GM13976 (cell line): ENCODE results near the gene TBC1D22A.

Source experiments
- DNase-seq: peaks from one replicate; pipeline ENCODE4 v3.0.0; 2012; ENCODE audit warnings: low spot score
- in situ Hi-C: fragments of 300-500 bp; cut with MboI; formaldehyde crosslinking; loops from one replicate; pipeline ENCODE4 v1.12.0; 2022; ENCODE audit warnings: low sequenced_read_pairs, mixed read lengths, inconsistent platforms; ENCODE audit not compliant: unreplicated experiment
- TF ChIP-seq, protein P1 (sequence below): IDR thresholded peaks from 2 replicates; pipeline ENCODE4 v1.5.1; 2012; ENCODE audit warnings: borderline replicate concordance, mild to moderate bottlenecking; ENCODE audit not compliant: insufficient read depth; ENCODE audit errors: extremely low read depth, missing control alignments, control extremely low read depth

The TBC1D22A gene

DNA sequence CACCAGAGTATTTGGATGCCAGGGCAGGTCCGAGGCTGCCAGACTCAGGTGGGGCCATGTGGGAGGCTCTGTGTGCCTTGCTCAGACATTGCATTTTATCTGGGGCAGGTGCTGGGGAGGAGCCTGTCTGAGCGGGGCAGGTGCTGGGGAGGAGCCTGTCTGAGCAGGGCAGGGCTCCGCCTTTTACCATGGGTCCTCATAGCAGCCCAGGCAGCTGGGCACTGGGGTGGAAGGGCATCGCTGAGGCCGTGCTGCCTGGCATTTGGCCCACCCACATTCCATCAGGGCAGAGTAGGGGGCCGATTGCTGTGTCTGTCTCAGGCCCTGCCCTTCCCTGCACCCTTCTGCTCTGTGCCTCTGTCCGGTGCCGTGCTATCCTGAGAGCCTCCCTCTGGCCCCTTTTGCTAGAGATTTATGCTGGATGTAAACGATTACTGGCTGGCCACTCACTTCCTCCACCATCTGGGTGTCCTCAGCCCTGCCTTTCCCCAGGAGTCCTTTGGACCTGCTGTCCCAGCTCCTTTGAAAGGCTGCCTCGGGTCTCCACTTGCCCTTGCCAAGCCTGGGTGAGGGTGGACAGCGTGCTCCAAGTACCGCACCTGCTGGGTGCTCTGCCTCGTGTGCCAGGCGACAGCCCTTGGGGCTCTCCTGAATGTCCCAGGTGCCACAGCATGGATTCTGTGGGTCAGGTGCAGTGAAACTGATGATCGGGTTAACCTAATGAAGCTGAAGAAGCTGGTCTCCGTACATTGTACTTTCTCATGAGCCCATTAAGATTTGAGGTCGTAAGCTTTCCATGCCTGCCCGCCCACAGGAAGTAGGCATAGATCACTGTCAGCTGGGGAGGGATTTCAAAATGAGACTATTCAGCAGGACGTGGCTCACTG, 281.6 kb downstream of the TBC1D22A start:
- DNase-seq, result no peak
- TF ChIP-seq, protein P1, sequence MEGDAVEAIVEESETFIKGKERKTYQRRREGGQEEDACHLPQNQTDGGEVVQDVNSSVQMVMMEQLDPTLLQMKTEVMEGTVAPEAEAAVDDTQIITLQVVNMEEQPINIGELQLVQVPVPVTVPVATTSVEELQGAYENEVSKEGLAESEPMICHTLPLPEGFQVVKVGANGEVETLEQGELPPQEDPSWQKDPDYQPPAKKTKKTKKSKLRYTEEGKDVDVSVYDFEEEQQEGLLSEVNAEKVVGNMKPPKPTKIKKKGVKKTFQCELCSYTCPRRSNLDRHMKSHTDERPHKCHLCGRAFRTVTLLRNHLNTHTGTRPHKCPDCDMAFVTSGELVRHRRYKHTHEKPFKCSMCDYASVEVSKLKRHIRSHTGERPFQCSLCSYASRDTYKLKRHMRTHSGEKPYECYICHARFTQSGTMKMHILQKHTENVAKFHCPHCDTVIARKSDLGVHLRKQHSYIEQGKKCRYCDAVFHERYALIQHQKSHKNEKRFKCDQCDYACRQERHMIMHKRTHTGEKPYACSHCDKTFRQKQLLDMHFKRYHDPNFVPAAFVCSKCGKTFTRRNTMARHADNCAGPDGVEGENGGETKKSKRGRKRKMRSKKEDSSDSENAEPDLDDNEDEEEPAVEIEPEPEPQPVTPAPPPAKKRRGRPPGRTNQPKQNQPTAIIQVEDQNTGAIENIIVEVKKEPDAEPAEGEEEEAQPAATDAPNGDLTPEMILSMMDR, result no peak
- in situ Hi-C loops, result no loop called here

DNA sequence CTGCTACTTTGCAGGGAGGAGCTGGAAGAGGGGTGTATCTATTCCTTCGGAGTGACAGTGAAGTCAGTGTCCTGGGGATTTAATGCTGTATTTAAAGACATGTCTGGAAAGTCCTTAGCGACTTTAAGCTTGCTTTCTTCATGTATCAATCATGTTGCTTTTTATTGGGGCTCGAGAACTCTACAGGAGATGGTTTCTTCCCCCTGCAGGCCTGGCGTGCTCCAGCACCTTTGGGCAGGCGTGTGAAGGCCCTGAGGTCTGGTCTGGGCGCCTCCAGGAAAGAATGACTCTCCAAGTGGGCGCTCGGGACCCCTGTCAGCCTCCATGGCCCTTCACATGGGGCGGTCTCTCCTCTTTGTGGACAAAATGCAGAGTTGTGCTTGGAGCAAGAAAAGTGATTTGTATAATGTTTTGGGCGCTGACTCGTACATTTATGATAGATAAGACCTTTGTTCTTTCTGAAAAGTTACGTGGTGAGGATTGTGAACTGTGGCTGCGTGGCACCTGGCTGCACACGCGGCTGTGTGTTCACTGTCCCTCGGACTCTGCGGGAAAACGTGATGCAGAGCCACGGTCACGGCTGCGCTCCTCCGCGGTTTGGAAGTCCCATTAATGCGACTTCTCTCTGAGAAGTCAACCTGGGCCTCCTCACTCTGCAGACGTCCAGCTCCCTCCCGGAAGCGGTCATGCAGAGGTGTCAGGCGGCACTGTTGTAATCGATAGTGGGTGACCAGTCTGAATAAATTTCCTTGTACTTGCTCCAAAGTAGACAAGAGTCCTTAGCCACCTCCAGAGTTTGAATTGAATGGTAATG, 282.5 kb downstream of the TBC1D22A start:
- in situ Hi-C loops, result no loop called here
- TF ChIP-seq, protein P1, result no peak
- DNase-seq, result no peak

DNA sequence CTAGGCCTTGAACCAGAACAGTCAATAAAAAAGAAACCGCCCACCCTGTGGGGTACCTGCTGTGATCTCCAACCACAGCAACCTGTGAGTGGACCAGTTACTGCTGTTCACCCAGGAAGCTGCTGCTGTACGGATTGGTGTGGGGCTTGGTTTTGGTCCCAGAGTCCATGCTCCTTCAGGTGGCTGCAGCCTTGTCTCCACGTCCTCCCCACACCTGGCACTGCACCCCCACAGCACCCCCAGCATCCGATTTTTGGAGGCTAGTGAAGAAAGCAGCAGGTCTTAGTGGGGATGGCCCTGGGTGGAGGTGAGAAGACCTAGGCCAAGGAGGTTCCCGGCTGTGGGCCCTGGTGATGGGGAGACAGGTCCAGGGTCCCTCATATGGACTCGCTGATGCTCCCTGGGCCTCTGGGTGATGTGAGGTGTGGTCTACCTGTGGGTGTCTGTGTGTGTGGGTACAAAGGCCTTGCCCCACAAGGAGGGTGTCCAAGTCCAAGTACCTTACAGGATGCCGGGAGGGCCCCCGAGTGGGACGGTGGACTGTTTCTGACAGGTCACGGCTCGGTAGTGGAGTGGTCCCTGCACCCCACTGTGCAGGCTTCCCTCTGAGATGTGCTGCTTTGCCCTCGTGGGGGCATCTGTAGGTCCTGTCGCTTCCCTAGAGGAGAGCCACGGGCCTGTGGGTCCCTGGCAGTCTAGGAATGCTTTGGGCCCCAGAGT, 283.4 kb downstream of the TBC1D22A start:
- TF ChIP-seq, protein P1, result no peak
- DNase-seq, result no peak
- in situ Hi-C loops, result no loop called here

DNA sequence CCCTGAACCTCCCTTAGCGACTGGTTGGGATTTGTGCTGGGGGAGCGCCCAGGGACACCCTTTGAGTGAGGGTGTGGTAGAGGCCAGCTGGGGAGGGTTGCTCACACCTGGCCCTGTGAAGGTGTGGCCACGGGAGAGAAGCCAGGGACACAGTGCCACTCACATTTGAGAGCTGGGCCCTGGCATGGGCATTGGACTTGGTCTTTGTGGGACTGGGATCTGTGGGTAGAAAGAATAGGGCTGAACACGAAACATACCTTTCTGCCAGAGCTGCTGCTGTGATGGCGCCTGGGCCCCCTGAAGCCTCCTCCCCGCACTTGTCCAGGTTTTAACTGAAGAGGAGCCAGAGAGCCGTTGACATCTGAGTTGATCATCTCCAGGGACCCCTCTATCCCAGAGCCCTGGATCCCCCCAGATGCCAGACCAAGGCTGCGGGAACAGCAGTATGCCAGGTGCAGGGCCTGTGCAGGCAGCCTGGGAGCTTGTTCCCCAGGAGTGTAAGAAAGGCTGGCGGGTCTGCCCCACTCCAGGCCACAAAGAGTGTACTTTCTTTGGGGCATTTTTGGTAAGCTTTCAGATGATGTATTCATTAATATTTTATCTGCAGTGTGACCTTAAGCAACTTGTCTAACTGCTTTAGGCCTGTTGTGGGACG, 284.1 kb downstream of the TBC1D22A start:
- DNase-seq, result no peak
- TF ChIP-seq, protein P1, result no peak
- in situ Hi-C loops, result no loop called here

DNA sequence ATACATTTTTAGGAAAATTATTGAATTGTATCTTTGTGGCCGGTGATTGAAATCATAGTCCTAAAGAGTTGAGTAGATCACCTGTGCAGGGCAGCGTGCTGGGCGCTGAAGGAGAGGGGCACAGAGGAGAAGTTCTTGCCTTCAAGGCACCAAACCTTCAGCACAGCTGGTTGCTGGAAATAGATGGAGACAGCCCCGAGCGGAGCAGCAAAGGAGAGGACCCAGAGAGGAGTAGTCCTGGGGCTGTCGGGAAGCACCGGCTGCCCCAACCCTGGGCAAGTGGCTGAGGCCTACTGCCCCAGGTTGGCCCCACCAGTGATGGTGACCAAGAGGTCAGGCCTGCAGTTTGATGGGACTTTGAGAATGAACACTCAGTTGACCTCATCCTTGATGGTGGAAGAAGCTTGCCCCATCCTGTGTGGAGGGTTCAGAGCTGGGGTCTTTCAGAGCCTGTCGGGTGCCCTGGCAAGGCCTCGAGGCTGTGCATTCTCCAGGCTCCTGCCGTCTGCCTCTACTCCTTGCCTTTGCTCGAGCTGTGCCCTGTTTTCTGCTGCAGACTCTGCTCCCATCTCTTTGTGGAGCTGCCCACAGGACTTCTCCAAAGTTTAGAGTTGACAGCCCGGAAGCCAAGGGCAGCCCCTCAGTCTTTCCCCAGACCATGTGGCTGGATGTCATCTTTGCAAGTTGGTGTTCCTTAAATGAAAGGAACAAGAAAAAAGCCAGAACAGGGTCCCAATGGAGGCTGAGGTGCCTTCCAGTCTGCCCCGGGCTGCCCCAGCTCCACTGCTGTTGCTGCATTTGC, 285.1 kb downstream of the TBC1D22A start:
- in situ Hi-C loops, result no loop called here
- TF ChIP-seq, protein P1, result no peak
- no peak for DNase-seq
